ENCODE measurements around the gene AP3D1. TPM values are rescaled to one million over a fixed set of nuclear protein-coding genes. Genes with fewer than 3 reads are reported as not detected.
A peak's percentile ranks its signal among the peaks of the same experiment; 100 is the strongest.

Gene AP3D1
- total and polyA plus RNA-seq, 9 of the 15 experiments (the other 6 are each of a cell fraction or from before 2014, with no cell fraction given), result 1.2 to 86.1 (median 35.9) TPM

DNA sequence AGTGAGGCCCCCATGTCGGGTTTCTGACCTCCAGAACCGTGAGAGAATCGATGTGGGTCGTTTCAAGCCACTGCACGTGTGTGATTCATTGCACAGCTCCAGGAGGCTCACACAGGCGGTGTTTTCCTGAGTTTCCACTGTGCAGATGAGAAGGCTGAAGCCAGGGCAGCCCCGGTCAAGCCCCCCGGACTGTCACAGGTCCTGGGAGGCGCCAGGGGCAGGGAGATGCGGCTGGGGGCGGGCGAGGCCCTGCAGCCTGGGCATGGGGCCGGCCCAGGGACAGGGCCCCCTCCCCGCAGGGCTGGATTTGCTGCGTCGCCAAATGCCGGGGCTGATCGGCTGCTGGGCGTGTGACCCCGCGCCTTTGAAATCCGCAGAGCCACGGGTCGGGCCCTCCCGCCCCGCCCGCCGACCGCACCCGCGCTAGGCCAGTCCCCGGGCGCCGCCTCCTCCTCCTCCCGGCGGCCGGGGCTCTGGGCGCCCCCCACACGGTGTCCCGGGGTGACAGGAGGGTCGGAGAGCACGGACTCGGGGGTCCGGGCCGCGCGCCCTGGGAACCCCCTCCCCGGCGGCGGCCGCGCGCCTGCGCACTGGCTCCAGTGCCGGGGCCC is 90.4 kb downstream of the AP3D1 start (continued):
- TF ChIP-seq THRA (IDR thresholded peaks at IDR 0.05) (no peak), ZNF778 (CRISPR knock-in tag; IDR thresholded peaks at IDR 0.05) (no peak), MTA2 (IDR thresholded peaks at IDR 0.05; ENCODE audit: low read depth) (no peak), MBD2 (IDR thresholded peaks at IDR 0.05; ENCODE audit: borderline replicate concordance, low read depth) (no peak; the same call in 1 of the 2 replicates), HLTF (IDR thresholded peaks at IDR 0.05) (no peak), GTF2F1 (IDR thresholded peaks at IDR 0.05; ENCODE audit: low read depth, low read length) (no peak), ZNF316 (IDR thresholded peaks at IDR 0.05) (peak; percentile 65), PCBP1 (IDR thresholded peaks at IDR 0.05; ENCODE audit: low read depth, low read length, poor library complexity, severe bottlenecking) (peak; percentile 21), TEAD1 (CRISPR knock-in tag; IDR thresholded peaks at IDR 0.05) (peak in 1 of 2 experiments; percentile 50; a peak in 2 of 4 replicates), LEF1 (IDR thresholded peaks at IDR 0.05) (no peak; the same call in 1 of the 2 replicates), TFAP4 (CRISPR knock-in tag; IDR thresholded peaks at IDR 0.05; ENCODE audit: borderline replicate concordance) (peak; percentile 20; the same call in 1 of the 2 replicates), MYBL2 (IDR thresholded peaks at IDR 0.05; ENCODE audit: low read depth) (no peak), MYBL2 (CRISPR knock-in tag; IDR thresholded peaks at IDR 0.05; ENCODE audit: borderline replicate concordance) (no peak), SRSF3 (IDR thresholded peaks at IDR 0.05; ENCODE audit: insufficient read depth, low read length) (peak; percentile 46; the same call in 1 of the 2 replicates), THRAP3 (IDR thresholded peaks at IDR 0.05; ENCODE audit: borderline replicate concordance) (no peak), C11orf30 (IDR thresholded peaks at IDR 0.05; ENCODE audit: low read depth) (peak; percentile 72), RBM39 (optimal IDR thresholded peaks at IDR 0.05; ENCODE audit: low read depth, low read length) (no peak), ZBTB11 (CRISPR knock-in tag; IDR thresholded peaks at IDR 0.05) (peak in 1 of 3 experiments; percentile 19; a peak in 1 of 6 replicates), CREB5 (CRISPR knock-in tag; IDR thresholded peaks at IDR 0.05) (no peak)
- TF ChIP-seq, protein P1, sequence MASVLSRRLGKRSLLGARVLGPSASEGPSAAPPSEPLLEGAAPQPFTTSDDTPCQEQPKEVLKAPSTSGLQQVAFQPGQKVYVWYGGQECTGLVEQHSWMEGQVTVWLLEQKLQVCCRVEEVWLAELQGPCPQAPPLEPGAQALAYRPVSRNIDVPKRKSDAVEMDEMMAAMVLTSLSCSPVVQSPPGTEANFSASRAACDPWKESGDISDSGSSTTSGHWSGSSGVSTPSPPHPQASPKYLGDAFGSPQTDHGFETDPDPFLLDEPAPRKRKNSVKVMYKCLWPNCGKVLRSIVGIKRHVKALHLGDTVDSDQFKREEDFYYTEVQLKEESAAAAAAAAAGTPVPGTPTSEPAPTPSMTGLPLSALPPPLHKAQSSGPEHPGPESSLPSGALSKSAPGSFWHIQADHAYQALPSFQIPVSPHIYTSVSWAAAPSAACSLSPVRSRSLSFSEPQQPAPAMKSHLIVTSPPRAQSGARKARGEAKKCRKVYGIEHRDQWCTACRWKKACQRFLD (CRISPR knock-in tag; IDR thresholded peaks at IDR 0.05), result peak; percentile 65; the same call in 1 of the 2 replicates
